Activated naive CD8-positive, alpha-beta T cell treated with anti-CD3 and anti-CD28 coated beads, Interleukin-2, amount 50 U/mL, for 24 hours (primary cell): ENCODE measurements around the gene PRDX3.

Experiments
- ATAC-seq: fragments of 150-1000 bp; cut with Tn5 transposase; one replicate; pipeline ENCODE4 v1.10.0; 2021
- DNase-seq: peaks from one replicate; pipeline ENCODE4 v3.0.0; 2021
- H3K27ac Mint-ChIP-seq: one replicate; pipeline ENCODE4 v1.8.0; 2021; ENCODE audit warnings: mild to moderate bottlenecking, mixed read lengths
- H3K27me3 Mint-ChIP-seq: one replicate; pipeline ENCODE4 v1.8.0; 2021; ENCODE audit warnings: mixed read lengths
- H3K36me3 Mint-ChIP-seq: one replicate; pipeline ENCODE4 v1.8.0; 2021; ENCODE audit warnings: low read depth, mixed read lengths
- H3K4me1 Mint-ChIP-seq: one replicate; pipeline ENCODE4 v1.8.0; 2021; ENCODE audit warnings: mixed read lengths
- H3K4me3 Mint-ChIP-seq: one replicate; pipeline ENCODE4 v1.8.0; 2021; ENCODE audit warnings: mild to moderate bottlenecking, moderate library complexity, mixed read lengths
- H3K9me3 Mint-ChIP-seq: one replicate; pipeline ENCODE4 v1.8.0; 2021; ENCODE audit warnings: mixed read lengths

Gene PRDX3

DNA sequence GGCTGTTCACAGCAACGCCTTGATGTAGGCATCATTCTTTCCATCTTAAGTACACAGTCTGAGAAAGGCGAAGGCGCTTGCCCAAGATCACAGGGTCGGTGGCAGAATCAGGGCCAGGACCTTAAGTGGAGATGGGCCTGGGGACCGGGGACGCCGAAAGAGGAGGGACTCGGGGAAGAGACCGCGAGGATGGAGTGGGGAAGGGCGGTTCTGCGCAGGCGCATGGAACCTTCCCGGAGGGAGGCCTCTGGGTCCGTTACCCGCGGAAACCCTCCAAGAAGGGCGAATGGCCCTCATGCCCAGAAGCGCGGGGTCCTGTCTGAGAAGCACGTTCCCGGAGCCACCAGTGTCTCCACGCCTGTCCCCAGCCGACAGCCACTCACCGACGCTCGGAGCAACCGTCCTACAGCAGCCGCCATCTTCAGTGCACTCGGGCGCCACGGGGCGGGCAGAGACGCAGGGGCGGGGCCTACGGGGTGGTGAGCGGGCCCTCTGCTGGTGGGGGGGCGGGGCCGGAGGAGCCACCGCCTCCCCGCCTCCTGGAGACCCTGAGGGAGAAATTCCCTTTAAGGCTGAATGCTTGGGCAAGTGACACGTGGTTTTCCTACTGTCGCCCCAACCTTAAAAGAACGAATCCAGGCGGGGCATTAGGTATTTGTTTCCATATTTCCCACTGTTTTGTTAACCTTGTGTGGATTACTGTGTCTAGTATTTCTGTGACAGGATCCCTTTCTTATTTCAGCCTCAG lies at the start of gene PRDX3:
PRDX3 (minus strand) TSS at position 441 of the 748 bp plus-strand sequence; CDS start at position 419, 22 bp downstream.
- no peaks in the 10 kb centered on the region for H3K27me3 Mint-ChIP-seq
- peak within 1 kb of the TSS; percentile 100 for H3K27ac Mint-ChIP-seq
- peak within 1 kb of the TSS; percentile 99 for H3K4me3 Mint-ChIP-seq
- peaks cover 25% of the 10 kb centered on the region for H3K36me3 Mint-ChIP-seq
- peak; percentile 97 for DNase-seq
- H3K4me1 Mint-ChIP-seq: peaks cover 44% of the 10 kb centered on the region
- peak; percentile 91 for ATAC-seq
- no peaks in the 10 kb centered on the region for H3K9me3 Mint-ChIP-seq

DNA sequence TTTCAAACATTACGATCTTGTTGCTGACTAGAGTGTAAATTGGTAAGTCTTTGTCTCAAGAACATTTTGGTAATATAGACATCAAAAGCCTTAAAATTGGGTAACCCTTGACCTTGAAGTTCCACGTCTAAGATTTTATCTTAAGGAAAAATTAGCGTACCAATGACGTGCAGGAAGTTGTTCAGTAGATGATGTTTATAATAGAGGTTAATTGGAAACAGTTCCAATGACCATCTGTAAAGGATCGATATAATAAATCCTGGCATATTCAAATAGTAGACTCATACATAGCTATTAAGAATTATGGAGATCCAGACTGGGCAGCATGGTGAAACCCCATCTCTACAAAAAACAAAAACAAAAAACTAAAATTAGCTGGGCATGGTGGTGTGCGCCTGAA lies 49.2 kb upstream of the PRDX3 start:
- Mint-ChIP-seq H3K27me3 (no peaks in the 10 kb centered on the region), H3K4me1 (peaks cover 20% of the 10 kb centered on the region), H3K9me3 (peaks cover 16% of the 10 kb centered on the region), H3K4me3 (no peak overlapping the region), H3K36me3 (peaks cover 16% of the 10 kb centered on the region), H3K27ac (no peak overlapping the region)
- ATAC-seq (no peak), DNase-seq (no peak)

DNA sequence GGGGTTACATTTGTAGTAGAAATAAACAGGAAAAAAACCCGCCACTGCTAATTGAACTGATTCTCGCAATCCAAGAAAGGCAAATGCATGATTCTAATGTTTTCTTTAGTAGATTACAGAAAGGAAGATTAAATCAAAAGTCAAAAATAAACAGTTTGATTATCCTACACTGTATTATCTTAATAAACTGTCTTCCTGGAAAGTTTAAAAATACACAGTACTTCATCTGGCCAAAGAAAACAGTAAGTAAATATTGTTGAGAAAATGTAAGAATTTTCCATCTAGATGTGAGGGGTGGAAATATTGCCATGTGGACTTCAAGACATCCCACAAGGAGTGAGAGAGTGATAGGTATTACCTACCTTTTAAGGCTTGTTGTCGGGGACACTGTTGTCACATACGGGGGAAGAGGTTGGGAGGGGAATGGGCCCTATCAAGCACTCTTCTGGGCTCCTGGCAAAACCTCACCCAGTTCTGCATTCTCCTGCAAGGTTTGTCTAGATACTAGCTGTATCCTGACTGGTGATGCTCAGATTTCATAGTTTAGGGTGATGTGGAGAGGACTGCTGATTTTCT lies 46.6 kb upstream of the PRDX3 start:
- ATAC-seq (no peak), DNase-seq (no peak)
- peaks cover 24% of the 10 kb centered on the region for H3K4me1 Mint-ChIP-seq
- H3K27me3 Mint-ChIP-seq: no peaks in the 10 kb centered on the region
- no peak overlapping the region for H3K27ac Mint-ChIP-seq
- no peaks in the 10 kb centered on the region for H3K9me3 Mint-ChIP-seq
- H3K4me3 Mint-ChIP-seq: no peak overlapping the region
- peaks cover under 1% of the 10 kb centered on the region for H3K36me3 Mint-ChIP-seq

- Mint-ChIP-seq H3K27me3 (no peaks in the 10 kb centered on the region), H3K4me1 (peaks cover 29% of the 10 kb centered on the region), H3K4me3 (no peak overlapping the region), H3K27ac (no peak overlapping the region), H3K36me3 (no peaks in the 10 kb centered on the region), H3K9me3 (no peaks in the 10 kb centered on the region)
- DNase-seq (no peak), ATAC-seq (no peak)
Measured at GRCh38 chr10:119222966-119223386, 44.4 kb upstream of the PRDX3 start.

GRCh38 chr10:119222537-119222936 lies 43.9 kb upstream of the PRDX3 start:
- Mint-ChIP-seq H3K36me3 (no peaks in the 10 kb centered on the region), H3K27me3 (no peaks in the 10 kb centered on the region), H3K9me3 (no peaks in the 10 kb centered on the region), H3K4me1 (peaks cover 29% of the 10 kb centered on the region), H3K27ac (peak overlapping the region; percentile 71), H3K4me3 (no peak overlapping the region)
- DNase-seq (no peak), ATAC-seq (no peak)

- ATAC-seq (peak; percentile 92), DNase-seq (no peak)
- H3K27ac Mint-ChIP-seq: peak overlapping the region; percentile 71
Measured at GRCh38 chr10:119221666-119222065, 43.1 kb upstream of the PRDX3 start.

DNA sequence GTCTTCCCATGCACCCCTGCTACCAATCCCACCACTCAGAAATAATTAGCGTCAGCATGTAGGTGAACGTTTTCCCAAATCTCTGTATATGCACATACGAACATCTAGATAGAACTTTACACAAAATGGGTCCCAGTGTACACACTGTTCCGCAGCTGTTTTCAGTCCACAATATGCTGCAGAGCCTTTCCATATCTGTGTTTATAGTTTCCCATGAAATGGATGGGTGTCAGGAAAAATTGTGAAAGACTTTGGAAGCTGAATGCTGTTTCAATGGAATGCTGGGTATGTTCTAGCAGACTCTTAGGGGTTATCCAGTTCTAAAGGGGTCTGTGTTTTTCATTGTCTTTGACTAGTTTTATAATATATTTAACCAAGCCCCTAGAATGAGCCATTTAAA lies 42.6 kb upstream of the PRDX3 start:
- H3K9me3 Mint-ChIP-seq: no peaks in the 10 kb centered on the region
- H3K4me3 Mint-ChIP-seq: no peak overlapping the region
- ATAC-seq (no peak), DNase-seq (no peak)
- H3K27ac Mint-ChIP-seq: no peak overlapping the region
- H3K36me3 Mint-ChIP-seq: no peaks in the 10 kb centered on the region
- H3K27me3 Mint-ChIP-seq: no peaks in the 10 kb centered on the region
- peaks cover 33% of the 10 kb centered on the region for H3K4me1 Mint-ChIP-seq

More at GRCh38 chr10:119221666-119222065, 43.1 kb upstream of the PRDX3 start:
- H3K36me3 Mint-ChIP-seq: no peaks in the 10 kb centered on the region
- no peaks in the 10 kb centered on the region for H3K9me3 Mint-ChIP-seq
- H3K4me3 Mint-ChIP-seq: peak overlapping the region; percentile 2
- peaks cover 33% of the 10 kb centered on the region for H3K4me1 Mint-ChIP-seq
- H3K27me3 Mint-ChIP-seq: no peaks in the 10 kb centered on the region

DNA sequence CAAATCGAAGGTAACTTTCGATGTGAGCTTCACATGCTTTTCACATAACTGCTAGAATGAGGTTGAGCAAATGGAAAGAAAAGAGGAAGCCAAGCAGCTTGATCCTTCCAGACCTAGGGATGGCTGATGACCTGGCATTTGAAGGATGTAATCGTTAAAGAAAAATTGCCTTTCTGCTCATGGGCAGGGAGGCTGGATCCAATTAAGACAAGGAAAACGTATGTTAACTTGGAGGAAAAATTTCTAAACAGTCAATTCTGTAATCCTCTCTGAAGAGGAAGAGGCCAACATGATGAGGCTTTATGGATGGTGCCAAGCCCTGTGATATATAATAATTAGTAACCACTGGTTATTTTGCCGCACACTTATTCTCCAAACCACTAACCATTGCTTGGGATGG lies 41.3 kb upstream of the PRDX3 start:
- Mint-ChIP-seq H3K27me3 (no peaks in the 10 kb centered on the region), H3K9me3 (no peaks in the 10 kb centered on the region), H3K4me1 (peaks cover 42% of the 10 kb centered on the region), H3K4me3 (no peak overlapping the region), H3K36me3 (no peaks in the 10 kb centered on the region), H3K27ac (peak overlapping the region; percentile 22)
- DNase-seq (no peak), ATAC-seq (no peak)

GRCh38 chr10:119217991-119218490 lies 39.4 kb upstream of the PRDX3 start:
- DNase-seq (no peak), ATAC-seq (no peak)
- H3K27ac Mint-ChIP-seq: no peak overlapping the region
- H3K27me3 Mint-ChIP-seq: no peaks in the 10 kb centered on the region
- peaks cover 52% of the 10 kb centered on the region for H3K4me1 Mint-ChIP-seq
- no peak overlapping the region for H3K4me3 Mint-ChIP-seq
- H3K9me3 Mint-ChIP-seq: no peaks in the 10 kb centered on the region
- no peaks in the 10 kb centered on the region for H3K36me3 Mint-ChIP-seq

DNA sequence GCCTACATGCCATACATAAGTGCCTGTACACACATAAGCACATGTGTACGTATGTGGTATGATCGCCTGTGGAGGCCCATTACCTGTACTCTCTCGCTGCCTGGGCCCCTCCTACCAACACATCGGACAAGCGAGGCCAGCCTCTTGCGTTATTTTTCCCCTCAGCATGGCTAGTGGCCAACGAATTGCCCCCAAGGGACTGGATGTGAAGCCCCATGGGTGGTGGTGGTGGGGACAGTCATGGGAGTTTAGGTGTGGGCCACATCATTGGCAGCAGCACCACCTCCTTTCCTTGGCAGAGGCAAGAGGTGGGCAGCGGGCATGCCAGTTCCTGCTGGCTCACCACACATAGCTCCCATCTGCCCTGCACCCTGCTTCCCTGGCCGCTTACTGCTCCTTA lies 38.8 kb upstream of the PRDX3 start:
- H3K4me1 Mint-ChIP-seq: peaks cover 55% of the 10 kb centered on the region
- DNase-seq: no peak
- H3K27ac Mint-ChIP-seq: no peak overlapping the region
- H3K36me3 Mint-ChIP-seq: peaks cover 4% of the 10 kb centered on the region
- H3K27me3 Mint-ChIP-seq: no peaks in the 10 kb centered on the region
- ATAC-seq: no peak
- H3K9me3 Mint-ChIP-seq: no peaks in the 10 kb centered on the region
- H3K4me3 Mint-ChIP-seq: no peak overlapping the region

- H3K4me3 Mint-ChIP-seq: no peak overlapping the region
- DNase-seq: no peak
- no peak for ATAC-seq
- H3K36me3 Mint-ChIP-seq: peaks cover 4% of the 10 kb centered on the region
- no peaks in the 10 kb centered on the region for H3K27me3 Mint-ChIP-seq
- no peaks in the 10 kb centered on the region for H3K9me3 Mint-ChIP-seq
- H3K27ac Mint-ChIP-seq: no peak overlapping the region
- H3K4me1 Mint-ChIP-seq: peaks cover 55% of the 10 kb centered on the region
Measured at GRCh38 chr10:119216127-119216526, 37.5 kb upstream of the PRDX3 start.

DNA sequence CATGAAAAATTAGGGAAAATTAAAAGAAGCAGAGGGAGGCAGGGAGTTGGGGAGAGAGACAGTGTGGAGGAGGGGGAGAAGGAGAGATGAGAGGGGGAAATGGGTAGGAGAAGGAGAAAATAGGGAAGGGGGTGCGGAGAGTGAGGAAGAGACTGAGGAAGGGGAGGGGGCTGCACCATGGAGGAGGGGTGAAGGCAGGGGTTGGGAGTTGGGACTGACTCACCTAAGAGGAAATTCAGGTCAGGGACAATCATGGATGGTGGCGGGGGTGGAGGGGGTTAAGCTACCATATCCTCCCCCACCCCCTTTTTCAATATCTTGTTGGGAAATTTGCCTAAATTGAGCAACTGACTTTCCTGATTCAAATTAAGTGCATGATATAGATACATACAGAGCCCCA lies 36.8 kb upstream of the PRDX3 start:
- peaks cover 58% of the 10 kb centered on the region for H3K4me1 Mint-ChIP-seq
- no peaks in the 10 kb centered on the region for H3K27me3 Mint-ChIP-seq
- H3K27ac Mint-ChIP-seq: no peak overlapping the region
- no peaks in the 10 kb centered on the region for H3K9me3 Mint-ChIP-seq
- ATAC-seq (no peak), DNase-seq (no peak)
- no peak overlapping the region for H3K4me3 Mint-ChIP-seq
- H3K36me3 Mint-ChIP-seq: peaks cover 4% of the 10 kb centered on the region

DNA sequence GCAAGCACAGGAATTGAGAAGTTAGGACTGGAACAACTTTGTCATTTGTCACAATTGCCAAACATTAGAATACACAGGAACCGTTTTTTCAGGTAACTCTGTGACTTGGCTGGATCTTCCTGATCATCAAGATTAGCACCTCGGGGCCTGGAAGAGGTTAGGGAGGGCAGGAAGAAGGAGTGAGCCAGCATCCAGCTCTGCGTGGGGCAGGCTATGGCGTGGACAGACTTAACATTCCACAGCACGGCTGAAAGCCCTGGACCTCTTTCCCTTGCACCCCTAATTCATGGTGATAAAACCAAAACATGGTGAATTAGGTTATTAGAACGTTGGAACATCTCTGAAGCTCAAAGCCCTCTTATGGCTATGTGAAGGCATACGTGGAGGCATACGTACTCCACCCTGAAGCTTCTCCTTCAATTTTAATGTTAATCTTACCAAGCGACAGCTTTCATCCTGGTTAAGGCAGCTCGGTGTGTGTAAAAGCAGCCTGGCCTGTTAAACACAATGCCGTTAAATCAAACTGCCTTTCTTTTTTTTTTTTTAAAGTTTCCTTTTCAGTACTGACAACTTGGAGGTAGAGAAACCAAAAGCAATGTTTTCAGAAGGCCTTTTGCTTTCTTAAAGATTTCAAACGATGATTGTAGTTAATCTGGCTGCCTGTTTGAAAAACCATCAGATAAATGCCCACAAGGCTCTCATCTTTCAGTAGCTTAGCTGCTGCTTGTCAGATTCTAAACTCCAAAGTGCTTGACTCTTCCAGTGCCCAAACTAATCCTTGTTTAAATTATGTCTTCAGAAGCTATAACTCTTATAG lies 33.2 kb upstream of the PRDX3 start:
- Mint-ChIP-seq H3K4me1 (peaks cover 67% of the 10 kb centered on the region), H3K27ac (peak overlapping the region; percentile 90), H3K36me3 (peaks cover 4% of the 10 kb centered on the region), H3K9me3 (no peaks in the 10 kb centered on the region), H3K27me3 (no peaks in the 10 kb centered on the region), H3K4me3 (peak overlapping the region; percentile 69)
- DNase-seq (no peak), ATAC-seq (no peak)

- no peaks in the 10 kb centered on the region for H3K27me3 Mint-ChIP-seq
- peaks cover 4% of the 10 kb centered on the region for H3K36me3 Mint-ChIP-seq
- H3K9me3 Mint-ChIP-seq: no peaks in the 10 kb centered on the region
- H3K27ac Mint-ChIP-seq: peak overlapping the region; percentile 90
- H3K4me3 Mint-ChIP-seq: peak overlapping the region; percentile 69
- DNase-seq: no peak
- H3K4me1 Mint-ChIP-seq: peaks cover 70% of the 10 kb centered on the region
- ATAC-seq: no peak
Measured at GRCh38 chr10:119211176-119211575, 32.6 kb upstream of the PRDX3 start.
